GM12878 (cell line): ENCODE data around the gene NLGN4X. TPM values are rescaled to one million over a fixed set of nuclear protein-coding genes. Genes with fewer than 3 reads are reported as not detected.

Source experiments
- ATAC-seq: fragments of 200-7000 bp; cut with Tn5 transposase; 3 replicates; pipeline ENCODE4 v1.9.1; 2020; ENCODE audit warnings: mild to moderate bottlenecking, moderate library complexity
- BruUV-seq: library from RNA; stranded (reverse); fragments of 400-500 nt; replicated peaks from 2 replicates; lab custom pipeline; 2021; lab: Mats Ljungman, UMichigan
- CTCF ChIA-PET: fragments of 300-600 bp; sonication (Branson Sonifier 250); formaldehyde crosslinking; extraction: SDS; loops from one replicate; lab custom pipeline; 2021; ENCODE audit warnings: inconsistent platforms; lab: Yijun Ruan, JAX
- POLR2A ChIA-PET: fragments of 350-600 bp; formaldehyde crosslinking; extraction: SDS; loops from one replicate; lab custom pipeline; 2021; ENCODE audit warnings: inconsistent platforms; lab: Charles Lee
- RAD21 ChIA-PET: fragments of 300-600 bp; sonication (Branson Sonifier 250); formaldehyde crosslinking; loops from one replicate; lab custom pipeline; 2023; ENCODE audit warnings: antibody characterized with exemption; ENCODE audit not compliant: unreplicated experiment; lab: Charles Lee
- SMC1A ChIA-PET: fragments of 300-600 bp; sonication (Branson Sonifier 250); formaldehyde crosslinking; loops from one replicate; lab custom pipeline; 2023; ENCODE audit not compliant: unreplicated experiment, uncharacterized antibody; lab: Charles Lee
- DNase-seq: peaks from one replicate; pipeline ENCODE4 v3.0.0-alpha.2; 2011; ENCODE audit warnings: low read depth, low spot score
- FAIRE-seq: peaks from 3 replicates; lab custom pipeline; 2011; peaks lifted over from hg19 to GRCh38; lab: Jason Lieb, UNC
- H2AFZ ChIP-seq: 2 replicates; pipeline ENCODE4 v1.6.0; 2011; ENCODE audit warnings: low read depth, low read length, control low read depth; ENCODE audit not compliant: control insufficient read depth
- H3K27ac ChIP-seq: 2 replicates; pipeline ENCODE4 v1.5.1; 2011; ENCODE audit warnings: control low read depth; ENCODE audit not compliant: control insufficient read depth, insufficient read depth
- H3K27me3 ChIP-seq, 2 experiments: replicated peaks in 1 of 2; 2 replicates each; pipeline versions ENCODE4 v1.6.0 to v1.6.1; 2011; ENCODE audit warnings: low read length in 1 of 2; ENCODE audit not compliant: control insufficient read depth in 2 of 2, insufficient read depth in 2 of 2
- H3K36me3 ChIP-seq, 2 experiments: 2 replicates each; pipeline ENCODE4 v1.5.1; 2011; ENCODE audit warnings: low read length in 1 of 2; ENCODE audit not compliant: control insufficient read depth in 2 of 2, insufficient read depth in 2 of 2
- H3K4me1 ChIP-seq: 2 replicates; pipeline ENCODE4 v1.6.1; 2011; ENCODE audit warnings: mild to moderate bottlenecking, low read length, moderate library complexity, mixed read lengths; ENCODE audit not compliant: control insufficient read depth, insufficient read depth
- H3K4me2 ChIP-seq: 2 replicates; pipeline ENCODE4 v1.6.0; 2011; ENCODE audit warnings: control low read depth; ENCODE audit not compliant: control insufficient read depth, insufficient read depth
- H3K4me3 ChIP-seq: fragments of 200-600 bp; sonication (generic); 2 replicates; pipeline ENCODE4 v1.5.1; 2016
- H3K79me2 ChIP-seq: 2 replicates; pipeline ENCODE4 v1.6.0; 2011; ENCODE audit warnings: low read length; ENCODE audit not compliant: control insufficient read depth, insufficient read depth
- H3K9ac ChIP-seq: 2 replicates; pipeline ENCODE4 v1.8.0; 2011; ENCODE audit warnings: low read length, control low read depth, mixed read lengths; ENCODE audit not compliant: control insufficient read depth, insufficient read depth
- H3K9me3 ChIP-seq: replicated peaks from 3 replicates; pipeline ENCODE4 v1.5.1; 2011; ENCODE audit warnings: mild to moderate bottlenecking, low read length; ENCODE audit not compliant: control insufficient read depth, insufficient read depth
- H4K20me1 ChIP-seq: 2 replicates; pipeline ENCODE4 v1.6.0; 2011; ENCODE audit not compliant: control insufficient read depth, insufficient read depth
- ATF7 ChIP-seq: fragments of 450-650 bp; IDR thresholded peaks from 2 replicates; pipeline ENCODE4 v1.6.1; 2016; ENCODE audit warnings: low read depth, mild to moderate bottlenecking
- CHD2 ChIP-seq: IDR thresholded peaks from 2 replicates; pipeline ENCODE4 v1.6.1; 2011; ENCODE audit warnings: low read depth, low read length, improper control_type of control experiment, borderline replicate concordance
- ETV6 ChIP-seq, 2 experiments: fragments of 450-650 bp in 1 of 2; IDR thresholded peaks in 1 of 2; conservative IDR thresholded peaks in 1 of 2; 2 replicates each; pipeline ENCODE4 v1.6.1; 2014; ENCODE audit warnings: antibody characterized with exemption in 1 of 2, borderline replicate concordance in 1 of 2, low read depth in 1 of 2, mild to moderate bottlenecking in 1 of 2, moderate library complexity in 1 of 2
- FOXK2 ChIP-seq: fragments of 450-650 bp; IDR thresholded peaks from 2 replicates; pipeline ENCODE4 v1.6.1; 2017; ENCODE audit warnings: mild to moderate bottlenecking, moderate library complexity
- HDAC6 ChIP-seq: fragments of 200-600 bp; sonication (generic); IDR thresholded peaks from one replicate; pipeline ENCODE4 v1.8.0; 2017; ENCODE audit warnings: antibody characterized with exemption; ENCODE audit not compliant: unreplicated experiment
- MAX ChIP-seq: IDR thresholded peaks from 2 replicates; pipeline ENCODE4 v1.6.1; 2012; ENCODE audit warnings: low read depth, low read length, improper control_type of control experiment
- MEF2A ChIP-seq: IDR thresholded peaks from 2 replicates; pipeline ENCODE4 v1.6.1; 2011; ENCODE audit warnings: low read depth, mild to moderate bottlenecking, low read length, moderate library complexity; ENCODE audit not compliant: insufficient read depth
- MTA3 ChIP-seq: IDR thresholded peaks from 2 replicates; pipeline ENCODE4 v1.6.1; 2012; ENCODE audit warnings: low read length, inconsistent platforms, borderline replicate concordance
- NFIC ChIP-seq: IDR thresholded peaks from 2 replicates; pipeline ENCODE4 v1.6.1; 2012; ENCODE audit warnings: low read depth, mild to moderate bottlenecking, inconsistent platforms, low read length, moderate library complexity
- NR2C1 ChIP-seq: fragments of 450-650 bp; IDR thresholded peaks from 2 replicates; pipeline ENCODE4 v1.6.1; 2017; ENCODE audit warnings: antibody characterized with exemption, mild to moderate bottlenecking, moderate library complexity
- RAD21 ChIP-seq: IDR thresholded peaks from 2 replicates; pipeline ENCODE4 v1.6.1; 2011; ENCODE audit warnings: mild to moderate bottlenecking, low read depth, low read length, moderate library complexity; ENCODE audit not compliant: insufficient read depth
- RELB ChIP-seq: fragments of 450-650 bp; IDR thresholded peaks from 2 replicates; pipeline ENCODE4 v1.6.1; 2017; ENCODE audit warnings: low read depth, mild to moderate bottlenecking, moderate library complexity
- RUNX3 ChIP-seq: IDR thresholded peaks from 2 replicates; pipeline ENCODE4 v1.6.1; 2012; ENCODE audit warnings: low read length, inconsistent platforms
- SMC3 ChIP-seq: IDR thresholded peaks from 2 replicates; pipeline ENCODE4 v1.6.1; 2011; ENCODE audit warnings: low read length, improper control_type of control experiment, borderline replicate concordance
- SUZ12 ChIP-seq: fragments of 200-600 bp; sonication (generic); IDR thresholded peaks from one replicate; pipeline ENCODE4 v1.6.1; 2018; ENCODE audit warnings: antibody characterized with exemption, mild to moderate bottlenecking; ENCODE audit not compliant: unreplicated experiment
- ZBED1 ChIP-seq: IDR thresholded peaks from 2 replicates; pipeline ENCODE4 v1.6.1; 2016; ENCODE audit warnings: borderline replicate concordance
- ZNF622 ChIP-seq: fragments of 450-650 bp; IDR thresholded peaks from 2 replicates; pipeline ENCODE4 v1.6.1; 2017; ENCODE audit warnings: mild to moderate bottlenecking, inconsistent platforms
- WGBS: methylation state at CpG from one replicate; pipeline ENCODE4 v1.1.6; 2016; ENCODE audit warnings: low lambda C conversion rate; ENCODE audit not compliant: insufficient replicate concordance, insufficient coverage; ENCODE audit errors: missing lambda C conversion rate; 5-methylcytosine and 5-hydroxymethylcytosine counted together
- in situ Hi-C: fragments of 300-500 bp; cut with MboI; formaldehyde crosslinking; loops from 9 replicates; pipeline ENCODE4 v1.14.3; 2018; ENCODE audit warnings: mixed read lengths
- intact Hi-C: fragments of 100-400 bp; cut with micrococcal nuclease; formaldehyde crosslinking; loops from one replicate; pipeline ENCODE4 v1.14.2; 2022; ENCODE audit not compliant: unreplicated experiment
- polyA plus RNA-seq, 11 experiments: library from polyadenylated mRNA; depleted of rRNA in 4 of 11; unstranded in 6 of 11; stranded (reverse) in 5 of 11; fragments of >200 nt; fragmentation: Nextera tagmentation in 4 of 11; fragmentation: Illumina TruSeq in 1 of 11; extraction: Ambion mirVana in 4 of 11; extraction: Trizol in 1 of 11; gene quantifications; 1 replicate in 1 of 11; 2 replicates in 10 of 11; pipeline versions ENCODE4 v1.2.1 to v1.2.3, GENCODE V29; 2011 to 2016; ENCODE audit warnings: inconsistent platforms in 2 of 11, missing spikeins in 2 of 11, low read depth in 1 of 11
- total RNA-seq, 4 experiments: library from RNA; depleted of rRNA in 3 of 4; stranded (reverse); fragments of >200 nt in 3 of 4; fragmentation: Illumina TruSeq in 1 of 4; extraction: Trizol in 1 of 4; gene quantifications; 2 replicates each; pipeline versions ENCODE4 v1.2.1 to v1.2.3, GENCODE V29; 2013 to 2021
- TF ChIP-seq, protein P1 (sequence below): fragments of 150-350 bp; IDR thresholded peaks from 2 replicates; pipeline ENCODE4 v1.6.1; 2016; ENCODE audit warnings: low read depth, low read length

NLGN4X gene
- total and polyA plus RNA-seq, 10 of the 15 experiments (the other 5 are each of a cell fraction or from before 2014, with no cell fraction given): 0.02 to 1.5 (median 0.09) TPM; not detected in 2

GRCh38 chrX:5998456-5998855 lies 230.2 kb downstream of the NLGN4X start:
- intact Hi-C loops: no loop called here
- TF ChIP-seq ETV6 (conservative IDR thresholded peaks at IDR 0.05 in 1 of 2, IDR thresholded peaks at IDR 0.05 in 1 of 2; ENCODE audit: borderline replicate concordance in 1 of 2, low read depth in 1 of 2) (no peak), RELB (no peak), SUZ12 (no peak), RUNX3 (no peak), ZBED1 (no peak), MEF2A (no peak), HDAC6 (no peak), MTA3 (no peak), ATF7 (no peak), SMC3 (no peak), NR2C1 (no peak), CHD2 (no peak), FOXK2 (no peak), RAD21 (no peak), MAX (no peak), ZNF622 (no peak), NFIC (no peak)
- TF ChIP-seq, protein P1, sequence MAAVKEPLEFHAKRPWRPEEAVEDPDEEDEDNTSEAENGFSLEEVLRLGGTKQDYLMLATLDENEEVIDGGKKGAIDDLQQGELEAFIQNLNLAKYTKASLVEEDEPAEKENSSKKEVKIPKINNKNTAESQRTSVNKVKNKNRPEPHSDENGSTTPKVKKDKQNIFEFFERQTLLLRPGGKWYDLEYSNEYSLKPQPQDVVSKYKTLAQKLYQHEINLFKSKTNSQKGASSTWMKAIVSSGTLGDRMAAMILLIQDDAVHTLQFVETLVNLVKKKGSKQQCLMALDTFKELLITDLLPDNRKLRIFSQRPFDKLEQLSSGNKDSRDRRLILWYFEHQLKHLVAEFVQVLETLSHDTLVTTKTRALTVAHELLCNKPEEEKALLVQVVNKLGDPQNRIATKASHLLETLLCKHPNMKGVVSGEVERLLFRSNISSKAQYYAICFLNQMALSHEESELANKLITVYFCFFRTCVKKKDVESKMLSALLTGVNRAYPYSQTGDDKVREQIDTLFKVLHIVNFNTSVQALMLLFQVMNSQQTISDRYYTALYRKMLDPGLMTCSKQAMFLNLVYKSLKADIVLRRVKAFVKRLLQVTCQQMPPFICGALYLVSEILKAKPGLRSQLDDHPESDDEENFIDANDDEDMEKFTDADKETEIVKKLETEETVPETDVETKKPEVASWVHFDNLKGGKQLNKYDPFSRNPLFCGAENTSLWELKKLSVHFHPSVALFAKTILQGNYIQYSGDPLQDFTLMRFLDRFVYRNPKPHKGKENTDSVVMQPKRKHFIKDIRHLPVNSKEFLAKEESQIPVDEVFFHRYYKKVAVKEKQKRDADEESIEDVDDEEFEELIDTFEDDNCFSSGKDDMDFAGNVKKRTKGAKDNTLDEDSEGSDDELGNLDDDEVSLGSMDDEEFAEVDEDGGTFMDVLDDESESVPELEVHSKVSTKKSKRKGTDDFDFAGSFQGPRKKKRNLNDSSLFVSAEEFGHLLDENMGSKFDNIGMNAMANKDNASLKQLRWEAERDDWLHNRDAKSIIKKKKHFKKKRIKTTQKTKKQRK: no peak
- 0% methylated on average over 1 of the region's 1 CpG for WGBS
- FAIRE-seq (no peak), ATAC-seq (no peak), DNase-seq (no peak)
- Histone ChIP-seq H3K36me3 (no peaks in the 10 kb centered on the region), H3K4me2 (no peak overlapping the region), H3K9ac (no peak overlapping the region), H3K27me3 (no peaks in the 10 kb centered on the region), H4K20me1 (no peaks in the 10 kb centered on the region), H2AFZ (no peak overlapping the region), H3K4me3 (no peak overlapping the region), H3K79me2 (no peaks in the 10 kb centered on the region), H3K4me1 (no peaks in the 10 kb centered on the region), H3K9me3 (no peaks in the 10 kb centered on the region), H3K27ac (no peak overlapping the region)
- ChIA-PET RAD21 (no interaction called here), POLR2A (interaction anchor here (0.6 kb wide), 1 partner anchor 131 kb away, joined by 6 read pairs; no protein-coding TSS in a partner anchor), CTCF (interaction anchor here (1.4 kb wide), 1 partner anchor 10 kb away, joined by 4 read pairs; no protein-coding TSS in a partner anchor), SMC1A (interaction anchor here (1.2 kb wide), 1 partner anchor 77 kb away, joined by 3 read pairs; no protein-coding TSS in a partner anchor)
- in situ Hi-C loops: no loop called here
- no TSS peak for BruUV-seq
